8988T (cell line): Measurements from ENCODE around the gene RFC5.
"Not testable (repeated sequence)": the region's sequence is repeated elsewhere in the genome, so short reads cannot be mapped to it uniquely, and the experiment has no call there.

ENCODE experiments used
- DNase-seq: peaks from one replicate; pipeline ENCODE4 v3.0.0; 2011

Gene RFC5

GRCh38 chr12:118017926-118018325 lies 1.4 kb downstream of the RFC5 start:
- DNase-seq, result no peak

- DNase-seq, result no peak
These were observed 3.5 kb downstream of the RFC5 start for GRCh38 chr12:118020036-118020435.

GRCh38 chr12:118022097-118022727 lies 5.7 kb downstream of the RFC5 start:
- not testable (repeated sequence) for DNase-seq

- DNase-seq, result no peak
These were observed 6.2 kb downstream of the RFC5 start for GRCh38 chr12:118022728-118023109.

GRCh38 chr12:118023301-118023860 lies 6.9 kb downstream of the RFC5 start:
- no peak for DNase-seq

- DNase-seq, result no peak
These were observed 8.7 kb downstream of the RFC5 start for GRCh38 chr12:118025168-118025567.

- no peak for DNase-seq
These were observed 12.7 kb downstream of the RFC5 start for GRCh38 chr12:118029166-118029565.

GRCh38 chr12:118032188-118032587 lies 15.7 kb downstream of the RFC5 start:
- no peak for DNase-seq

GRCh38 chr12:118033323-118033722 lies 16.8 kb downstream of the RFC5 start:
- DNase-seq, result no peak

- DNase-seq, result no peak
These were observed 17.4 kb downstream of the RFC5 start for GRCh38 chr12:118033902-118034301.

GRCh38 chr12:118034429-118035189 lies 18.1 kb downstream of the RFC5 start:
- DNase-seq, result no peak

GRCh38 chr12:118035190-118036041 lies 18.9 kb downstream of the RFC5 start:
- no peak for DNase-seq

GRCh38 chr12:118036672-118037411 lies 20.3 kb downstream of the RFC5 start:
- no peak for DNase-seq

- no peak for DNase-seq
These were observed 21.6 kb downstream of the RFC5 start for GRCh38 chr12:118038137-118038536.

GRCh38 chr12:118042091-118042490 lies 25.6 kb downstream of the RFC5 start:
- no peak for DNase-seq

- no peak for DNase-seq
These were observed 27.6 kb downstream of the RFC5 start for GRCh38 chr12:118044075-118044474.

GRCh38 chr12:118044577-118044976 lies 28.1 kb downstream of the RFC5 start:
- no peak for DNase-seq

- no peak for DNase-seq
These were observed 29.9 kb downstream of the RFC5 start for GRCh38 chr12:118046430-118046829.

GRCh38 chr12:118050972-118051910 lies 34.7 kb downstream of the RFC5 start:
- DNase-seq, result no peak

GRCh38 chr12:118052324-118053070 lies 36.0 kb downstream of the RFC5 start:
- peak; percentile 73 for DNase-seq
